NCI-H510A treated with DMSO at 0.1 percent for 48 hours (cell line): ENCODE measurements around the gene RAB20.
A peak's percentile ranks its signal among the peaks of the same experiment; 100 is the strongest.
"Not testable (repeated sequence)": the region's sequence is repeated elsewhere in the genome, so short reads cannot be mapped to it uniquely, and the experiment has no call there.

Experiments
- DNase-seq: peaks from one replicate; lab custom pipeline; 2025; lab: John Stamatoyannopoulos, UW

Gene RAB20

GRCh38 chr13:110554227-110554836 is 7.2 kb downstream of the RAB20 start:
- DNase-seq = no peak

GRCh38 chr13:110553417-110553816 is 8.1 kb downstream of the RAB20 start:
- no peak for DNase-seq

DNA sequence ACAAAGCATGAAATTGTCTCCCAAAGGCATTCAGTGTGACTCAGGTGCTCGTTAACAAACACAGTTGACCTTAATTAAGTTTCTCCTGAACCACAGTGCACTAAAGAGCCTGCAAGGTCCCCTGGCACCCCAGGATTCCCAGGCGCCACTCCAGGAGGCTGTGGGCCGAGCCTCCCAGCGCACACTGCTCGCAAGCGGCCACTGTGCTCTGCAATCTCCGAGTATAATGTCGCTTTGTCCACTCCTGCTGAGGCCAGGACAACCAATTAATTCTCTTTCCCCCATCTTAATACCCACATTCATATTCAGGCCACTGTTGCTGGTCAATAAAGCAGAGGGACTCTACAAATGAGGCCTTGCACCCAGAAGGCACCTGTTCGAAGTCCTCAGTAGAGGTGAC is 8.8 kb downstream of the RAB20 start:
- DNase-seq = no peak

DNA sequence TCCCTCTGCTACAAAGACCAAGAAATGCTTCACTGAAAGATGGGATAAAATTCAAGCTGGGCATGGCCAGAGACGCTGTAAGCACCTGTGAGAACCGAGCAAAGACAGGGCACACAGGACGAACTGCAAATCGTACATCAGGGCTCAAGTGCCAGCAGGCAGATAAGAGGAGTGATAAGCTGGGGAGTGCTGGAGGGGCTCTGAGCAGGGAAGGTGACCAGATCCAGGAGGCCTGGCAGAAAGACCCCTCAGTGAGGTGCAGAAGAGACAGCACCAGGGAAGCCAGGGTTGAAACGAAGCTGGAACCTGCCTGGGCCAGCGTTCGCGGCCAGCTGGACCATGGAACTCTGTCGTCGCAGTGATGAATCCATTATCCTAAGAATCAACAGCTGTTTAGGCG is 10.2 kb downstream of the RAB20 start:
- DNase-seq = no peak

DNA sequence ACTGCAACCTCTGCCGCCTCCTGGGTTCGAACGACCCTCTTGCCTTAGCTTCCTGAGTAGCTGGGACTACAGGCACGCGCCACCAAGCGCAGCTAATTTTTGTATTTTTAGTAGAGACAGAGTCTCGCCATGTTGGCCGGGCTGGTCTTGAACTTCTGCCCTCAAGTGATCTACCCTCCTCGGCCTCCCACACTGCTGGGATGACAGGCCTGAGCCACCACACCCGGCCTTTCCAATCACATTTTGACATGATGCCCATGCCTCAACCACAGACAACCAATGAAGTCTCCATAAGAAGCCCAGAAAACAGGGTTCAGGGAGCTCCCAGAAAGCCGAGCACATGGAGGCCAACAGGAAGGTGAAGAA is 11.7 kb downstream of the RAB20 start:
- no peak for DNase-seq

DNA sequence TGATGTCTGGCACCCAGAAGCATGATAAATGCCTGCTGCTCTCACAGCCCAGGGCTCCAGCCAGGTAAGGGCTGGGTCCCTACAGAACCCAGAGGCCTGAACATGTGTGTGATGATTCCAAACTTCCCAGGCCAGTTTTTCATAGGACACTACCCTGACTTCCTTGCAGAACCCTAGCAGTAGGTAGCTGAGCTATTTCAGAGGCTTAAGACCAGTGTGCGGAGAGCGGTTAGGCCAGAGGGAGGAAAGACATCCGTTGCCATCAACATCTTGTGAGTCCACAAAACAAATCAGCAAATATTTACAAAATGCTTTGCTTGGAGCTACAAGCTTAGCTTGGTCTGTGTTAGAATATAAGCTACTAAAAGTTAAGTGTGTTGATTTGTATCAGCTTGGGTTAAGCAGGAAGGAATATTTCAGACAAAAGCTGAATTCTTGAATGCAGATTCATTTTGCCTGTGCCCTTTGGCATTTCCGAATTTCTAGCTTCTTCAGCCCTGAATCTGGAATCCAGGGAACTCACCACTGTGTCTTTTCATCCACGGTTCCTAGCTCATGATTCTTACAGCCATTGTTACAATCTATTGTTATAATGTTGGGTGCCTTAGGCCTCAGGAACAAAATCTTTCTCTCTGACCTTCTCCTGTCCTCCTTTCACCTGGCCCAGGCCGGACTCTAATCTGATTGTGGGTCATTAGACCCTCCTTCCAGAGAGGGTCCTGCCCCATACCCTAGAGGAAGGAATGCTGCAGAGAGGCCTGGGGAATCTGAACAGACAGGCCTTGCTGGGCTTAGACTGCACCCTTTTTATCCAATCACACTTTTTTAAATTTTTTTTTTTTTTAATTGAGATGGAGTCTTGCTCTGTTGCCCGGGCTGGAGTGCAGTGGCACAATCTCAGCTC is 12.4 kb downstream of the RAB20 start:
- DNase-seq = no peak

GRCh38 chr13:110546926-110547325 is 14.6 kb downstream of the RAB20 start:
- no peak for DNase-seq

GRCh38 chr13:110546378-110546777 is 15.1 kb downstream of the RAB20 start:
- no peak for DNase-seq

GRCh38 chr13:110542169-110542796 is 19.2 kb downstream of the RAB20 start:
- peak; percentile 52 for DNase-seq

- DNase-seq = no peak
Measured at GRCh38 chr13:110541526-110541920, 20.0 kb downstream of the RAB20 start.

- no peak for DNase-seq
Measured at GRCh38 chr13:110540871-110541525, 20.5 kb downstream of the RAB20 start.

DNA sequence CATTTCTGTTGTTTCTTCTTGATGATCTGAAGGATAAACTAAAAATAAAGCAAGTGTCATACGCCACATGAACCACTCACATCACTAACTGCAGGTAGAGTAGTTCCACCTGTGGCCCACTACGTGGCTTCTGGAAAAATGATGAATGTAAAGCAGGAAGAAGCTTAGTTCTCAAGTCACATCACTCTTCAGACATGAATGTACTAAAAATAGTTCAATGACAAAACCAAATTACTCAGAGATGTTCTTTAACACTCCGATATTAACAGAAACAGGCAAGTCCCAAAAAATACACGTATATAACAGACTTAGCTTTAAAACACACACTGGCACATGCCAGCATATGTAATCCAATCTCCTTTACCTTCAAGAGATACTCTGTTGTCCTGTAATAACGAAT is 21.6 kb downstream of the RAB20 start:
- DNase-seq = no peak

- peak; percentile 36 for DNase-seq
Measured at GRCh38 chr13:110538632-110539031, 22.9 kb downstream of the RAB20 start.

- DNase-seq = no peak
Measured at GRCh38 chr13:110536006-110536693, 25.4 kb downstream of the RAB20 start.

GRCh38 chr13:110535526-110535925 is 26.0 kb downstream of the RAB20 start:
- DNase-seq = no peak

DNA sequence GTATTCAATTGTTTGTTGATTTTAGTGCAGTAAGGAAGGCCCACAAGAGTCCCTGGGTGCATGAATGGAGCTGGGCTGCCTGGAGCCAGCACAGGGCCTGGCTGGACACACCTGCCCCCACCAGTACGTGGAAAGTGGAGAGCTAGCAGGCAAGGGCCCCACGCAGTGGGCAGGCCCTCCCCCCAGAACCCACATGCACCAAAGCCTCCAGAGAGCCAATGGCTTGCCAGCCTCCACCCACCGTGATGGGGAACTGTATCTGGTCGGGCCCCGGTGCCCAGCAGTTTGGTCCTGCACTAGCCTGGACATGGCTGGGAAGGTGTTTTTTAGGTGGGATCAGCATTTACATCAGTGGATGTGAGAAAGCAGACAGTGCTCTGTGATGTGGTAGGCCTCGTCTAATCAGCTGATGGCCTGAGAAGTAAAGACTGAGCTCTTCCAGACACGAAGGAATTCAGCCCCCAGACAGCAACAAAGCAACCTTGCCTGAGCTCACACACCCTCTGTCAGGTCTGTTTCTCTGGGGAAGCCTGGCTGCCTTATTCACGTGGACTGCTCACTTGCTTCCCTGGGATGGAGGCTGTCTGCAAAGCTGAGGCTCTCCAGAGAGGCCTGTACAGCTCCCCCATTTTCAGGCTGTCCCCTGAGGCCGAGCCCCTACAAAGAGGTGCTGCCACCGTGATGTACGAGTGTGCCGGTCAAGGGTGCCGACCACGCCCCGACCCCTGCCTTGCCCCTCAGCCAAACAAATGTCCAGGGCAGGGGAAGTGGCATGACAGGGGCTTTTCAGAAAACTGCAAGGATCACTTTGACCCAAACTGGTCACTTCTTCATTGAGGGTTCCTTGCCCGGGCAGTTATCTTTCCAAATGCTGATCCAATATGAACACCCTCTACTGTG is 27.5 kb downstream of the RAB20 start:
- DNase-seq = no peak

GRCh38 chr13:110532258-110532657 is 29.3 kb downstream of the RAB20 start:
- DNase-seq = not testable (repeated sequence)

- no peak for DNase-seq
Measured at GRCh38 chr13:110531671-110532083, 29.8 kb downstream of the RAB20 start.

DNA sequence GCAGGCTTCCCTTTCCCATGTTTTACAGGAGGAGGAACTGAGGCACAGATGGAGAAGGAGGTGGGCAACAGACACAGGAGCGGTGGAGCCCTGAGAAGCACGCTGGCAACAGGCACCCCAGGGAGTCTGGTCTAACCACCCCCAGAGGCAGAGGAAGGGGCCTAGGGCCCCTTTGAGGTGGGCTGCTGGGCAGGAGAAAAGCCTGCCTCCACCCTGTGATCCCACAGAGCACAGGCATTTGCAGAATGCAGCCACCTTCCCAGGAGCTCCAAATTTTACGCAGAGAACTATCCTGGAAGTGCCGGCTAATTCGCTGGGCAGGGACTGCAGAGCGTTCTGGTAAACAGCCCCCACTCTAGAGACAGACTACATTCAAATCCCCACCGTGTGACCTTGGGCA is 30.4 kb downstream of the RAB20 start:
- no peak for DNase-seq

GRCh38 chr13:110529522-110530311 is 31.8 kb downstream of the RAB20 start:
- no peak for DNase-seq
